Neural progenitor cell (in vitro differentiated cells): ENCODE results near the gene CP. TPM values are rescaled to one million over a fixed set of nuclear protein-coding genes. Genes with fewer than 3 reads are reported as not detected.

Experiments used
- DNase-seq: peaks from one replicate; pipeline ENCODE4 v3.0.0-alpha.2; 2016; ENCODE audit warnings: low spot score
- H2AFZ ChIP-seq: fragments of 200-600 bp; sonication (generic); replicated peaks from 2 replicates; pipeline ENCODE4 v1.6.1; 2016; ENCODE audit warnings: antibody characterized with exemption
- H3F3A ChIP-seq: fragments of 200-600 bp; sonication (generic); 2 replicates; pipeline ENCODE4 v1.6.1; 2016; ENCODE audit warnings: antibody characterized with exemption, low read depth
- H3K27ac ChIP-seq: fragments of 200-600 bp; sonication (generic); 2 replicates; pipeline ENCODE4 v1.5.1; 2016; ENCODE audit warnings: mild to moderate bottlenecking
- H3K27me3 ChIP-seq: fragments of 200-600 bp; sonication (generic); 2 replicates; pipeline ENCODE4 v1.6.1; 2016; ENCODE audit warnings: mild to moderate bottlenecking, moderate library complexity
- H3K36me3 ChIP-seq: fragments of 200-600 bp; sonication (generic); 2 replicates; pipeline ENCODE4 v1.5.1; 2016
- H3K4me1 ChIP-seq: fragments of 200-600 bp; sonication (generic); 2 replicates; pipeline ENCODE4 v1.6.1; 2016; ENCODE audit warnings: mixed run types
- H3K4me2 ChIP-seq: fragments of 200-600 bp; sonication (generic); 2 replicates; pipeline ENCODE4 v1.6.1; 2016
- H3K4me3 ChIP-seq: fragments of 200-600 bp; sonication (generic); 2 replicates; pipeline ENCODE4 v1.5.1; 2016
- H3K79me2 ChIP-seq: fragments of 200-600 bp; sonication (generic); 2 replicates; pipeline ENCODE4 v1.6.1; 2016; ENCODE audit warnings: low read depth
- H3K9ac ChIP-seq: fragments of 200-600 bp; sonication (generic); 2 replicates; pipeline ENCODE4 v1.6.1; 2016
- H3K9me3 ChIP-seq: fragments of 200-600 bp; sonication (generic); 2 replicates; pipeline ENCODE4 v1.5.1; 2016; ENCODE audit warnings: low read depth
- H4K20me1 ChIP-seq: fragments of 200-600 bp; sonication (generic); 2 replicates; pipeline ENCODE4 v1.6.1; 2016; ENCODE audit warnings: low read depth
- H3K27ac Mint-ChIP-seq: 3 replicates; pipeline ENCODE4 v1.8.0; 2021; ENCODE audit warnings: mixed read lengths
- H3K27me3 Mint-ChIP-seq: 2 replicates; pipeline ENCODE4 v1.8.0; 2022; ENCODE audit warnings: low read depth, mild to moderate bottlenecking, inconsistent platforms, moderate library complexity, mixed read lengths; ENCODE audit not compliant: insufficient read depth
- H3K36me3 Mint-ChIP-seq: 3 replicates; pipeline ENCODE4 v1.8.0; 2021; ENCODE audit warnings: mixed read lengths
- H3K4me1 Mint-ChIP-seq: 3 replicates; pipeline ENCODE4 v1.8.0; 2021; ENCODE audit warnings: mixed read lengths
- H3K4me3 Mint-ChIP-seq: 3 replicates; pipeline ENCODE4 v1.8.0; 2021; ENCODE audit warnings: mild to moderate bottlenecking, moderate library complexity, mixed read lengths
- H3K9me3 Mint-ChIP-seq: 3 replicates; pipeline ENCODE4 v1.8.0; 2020; ENCODE audit warnings: mixed read lengths
- EZH2 ChIP-seq: fragments of 200-600 bp; sonication (generic); IDR thresholded peaks from 2 replicates; pipeline ENCODE4 v1.6.1; 2017; ENCODE audit warnings: antibody characterized with exemption, mild to moderate bottlenecking, moderate library complexity
- EZH2phosphoT487 ChIP-seq: fragments of 200-600 bp; sonication (generic); IDR thresholded peaks from 2 replicates; pipeline ENCODE4 v1.6.1; 2017; ENCODE audit warnings: antibody characterized with exemption
- total RNA-seq: library from RNA; depleted of rRNA; stranded (reverse); fragments of >200 nt; gene quantifications from 2 replicates; pipeline ENCODE4 v1.2.3, GENCODE V29; 2015; ENCODE audit warnings: low replicate concordance
- TF ChIP-seq, protein P1 (sequence below): fragments of 200-600 bp; sonication (generic); IDR thresholded peaks from 2 replicates; pipeline ENCODE4 v1.5.1; 2017; ENCODE audit warnings: antibody characterized with exemption, mild to moderate bottlenecking

Gene CP
- total RNA-seq, 1 donor from 2014 or later: not detected

DNA sequence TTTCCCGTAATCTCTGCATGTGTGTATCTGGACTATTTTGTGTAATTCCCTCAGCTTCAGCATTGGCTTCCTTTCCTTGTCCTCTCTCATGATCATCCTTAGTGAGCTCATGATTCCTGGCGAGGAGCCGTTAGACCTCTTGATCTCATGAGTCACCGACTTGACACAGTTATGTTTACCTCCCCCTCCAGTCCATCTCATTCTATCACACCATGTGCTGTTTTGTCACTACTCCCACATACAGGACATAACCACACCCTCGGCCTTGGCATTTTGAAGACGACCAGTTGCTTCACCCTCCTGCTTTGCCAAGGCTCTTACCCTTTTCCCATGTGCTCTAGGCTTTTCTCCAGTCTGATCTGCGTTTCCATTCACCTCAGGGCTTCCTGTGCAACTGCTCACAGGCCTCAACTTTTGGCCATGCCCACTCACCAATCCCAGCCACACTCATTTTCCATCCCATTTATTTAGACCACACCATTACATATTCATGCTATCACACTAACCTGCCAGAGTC is 41.5 kb downstream of the CP start:
- H3K9me3 ChIP-seq: no peaks in the 10 kb centered on the region
- Mint-ChIP-seq H3K27ac (no peak overlapping the region), H3K36me3 (peaks cover 16% of the 10 kb centered on the region), H3K4me3 (no peak overlapping the region), H3K27me3 (no peaks in the 10 kb centered on the region), H3K4me1 (peaks cover 4% of the 10 kb centered on the region), H3K9me3 (peaks cover 7% of the 10 kb centered on the region)
- H3K4me1 ChIP-seq: peaks cover under 1% of the 10 kb centered on the region
- H3K4me2 ChIP-seq: no peak overlapping the region
- H3K36me3 ChIP-seq: no peaks in the 10 kb centered on the region
- H3K4me3 ChIP-seq: no peak overlapping the region
- no peaks in the 10 kb centered on the region for H3F3A ChIP-seq
- H3K27me3 ChIP-seq: no peaks in the 10 kb centered on the region
- no peak overlapping the region for H3K27ac ChIP-seq
- no peak for TF ChIP-seq EZH2
- TF ChIP-seq, protein P1, sequence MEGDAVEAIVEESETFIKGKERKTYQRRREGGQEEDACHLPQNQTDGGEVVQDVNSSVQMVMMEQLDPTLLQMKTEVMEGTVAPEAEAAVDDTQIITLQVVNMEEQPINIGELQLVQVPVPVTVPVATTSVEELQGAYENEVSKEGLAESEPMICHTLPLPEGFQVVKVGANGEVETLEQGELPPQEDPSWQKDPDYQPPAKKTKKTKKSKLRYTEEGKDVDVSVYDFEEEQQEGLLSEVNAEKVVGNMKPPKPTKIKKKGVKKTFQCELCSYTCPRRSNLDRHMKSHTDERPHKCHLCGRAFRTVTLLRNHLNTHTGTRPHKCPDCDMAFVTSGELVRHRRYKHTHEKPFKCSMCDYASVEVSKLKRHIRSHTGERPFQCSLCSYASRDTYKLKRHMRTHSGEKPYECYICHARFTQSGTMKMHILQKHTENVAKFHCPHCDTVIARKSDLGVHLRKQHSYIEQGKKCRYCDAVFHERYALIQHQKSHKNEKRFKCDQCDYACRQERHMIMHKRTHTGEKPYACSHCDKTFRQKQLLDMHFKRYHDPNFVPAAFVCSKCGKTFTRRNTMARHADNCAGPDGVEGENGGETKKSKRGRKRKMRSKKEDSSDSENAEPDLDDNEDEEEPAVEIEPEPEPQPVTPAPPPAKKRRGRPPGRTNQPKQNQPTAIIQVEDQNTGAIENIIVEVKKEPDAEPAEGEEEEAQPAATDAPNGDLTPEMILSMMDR: no peak
- no peak for TF ChIP-seq EZH2phosphoT487
- H2AFZ ChIP-seq: no peak overlapping the region
- H3K9ac ChIP-seq: no peak overlapping the region
- H3K79me2 ChIP-seq: no peaks in the 10 kb centered on the region
- DNase-seq: no peak
- H4K20me1 ChIP-seq: no peaks in the 10 kb centered on the region

DNA sequence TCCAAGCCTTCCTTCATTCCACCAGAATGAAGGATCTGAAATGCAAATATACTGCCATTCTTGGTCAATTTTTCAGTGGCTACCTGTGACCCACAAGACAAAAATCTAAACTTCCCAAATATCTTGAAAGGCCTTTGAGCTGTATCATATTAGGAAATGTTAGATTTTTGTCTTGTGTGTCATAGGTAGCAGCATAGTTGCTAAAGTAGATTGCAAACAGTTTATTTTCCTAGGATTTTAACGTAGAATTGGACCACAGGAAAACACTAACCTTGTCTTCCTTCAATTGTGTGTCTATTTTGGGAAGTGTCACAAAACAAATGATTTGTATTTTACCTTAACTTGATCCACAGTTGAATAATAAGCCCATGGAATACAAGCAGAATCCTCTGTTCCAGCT is 42.4 kb downstream of the CP start:
- no peak overlapping the region for H3K27ac ChIP-seq
- Mint-ChIP-seq H3K9me3 (peaks cover 5% of the 10 kb centered on the region), H3K27me3 (no peaks in the 10 kb centered on the region), H3K4me1 (peaks cover 6% of the 10 kb centered on the region), H3K27ac (no peak overlapping the region), H3K4me3 (no peak overlapping the region), H3K36me3 (peaks cover 21% of the 10 kb centered on the region)
- H3F3A ChIP-seq: no peaks in the 10 kb centered on the region
- no peaks in the 10 kb centered on the region for H3K36me3 ChIP-seq
- H3K9me3 ChIP-seq: no peaks in the 10 kb centered on the region
- H3K4me3 ChIP-seq: no peak overlapping the region
- DNase-seq: no peak
- H3K4me2 ChIP-seq: no peak overlapping the region
- H3K4me1 ChIP-seq: peaks cover 6% of the 10 kb centered on the region
- no peaks in the 10 kb centered on the region for H3K79me2 ChIP-seq
- TF ChIP-seq EZH2: no peak
- TF ChIP-seq EZH2phosphoT487: no peak
- TF ChIP-seq, protein P1: no peak
- no peaks in the 10 kb centered on the region for H3K27me3 ChIP-seq
- no peak overlapping the region for H2AFZ ChIP-seq
- H4K20me1 ChIP-seq: no peaks in the 10 kb centered on the region
- no peak overlapping the region for H3K9ac ChIP-seq

DNA sequence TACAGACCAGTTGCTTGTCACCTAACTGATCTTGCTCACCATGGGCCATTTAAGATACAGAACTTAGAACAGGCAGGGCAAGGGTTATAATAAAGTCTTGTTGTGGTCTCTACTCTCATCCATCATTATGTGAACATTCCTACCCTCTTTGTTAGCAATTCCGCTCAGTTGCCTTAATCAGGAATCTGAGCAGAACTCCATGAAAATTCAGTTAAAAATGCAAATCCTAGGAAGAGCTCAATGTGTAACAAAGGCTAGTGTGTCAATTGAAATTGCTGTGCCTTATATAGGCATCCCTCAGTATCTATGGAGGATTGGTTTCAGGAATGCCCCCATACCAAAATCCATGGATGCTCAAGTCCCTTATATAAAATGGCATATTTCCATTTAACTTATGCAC is 44.5 kb downstream of the CP start:
- Mint-ChIP-seq H3K27ac (no peak overlapping the region), H3K36me3 (peaks cover 34% of the 10 kb centered on the region), H3K4me1 (peaks cover 7% of the 10 kb centered on the region), H3K9me3 (peaks cover 3% of the 10 kb centered on the region), H3K4me3 (no peak overlapping the region), H3K27me3 (no peaks in the 10 kb centered on the region)
- Histone ChIP-seq H3K27me3 (no peaks in the 10 kb centered on the region), H3K9ac (no peak overlapping the region), H4K20me1 (no peaks in the 10 kb centered on the region), H2AFZ (no peak overlapping the region), H3K36me3 (peaks cover 5% of the 10 kb centered on the region), H3K4me1 (peaks cover 6% of the 10 kb centered on the region), H3K27ac (no peak overlapping the region), H3K79me2 (no peaks in the 10 kb centered on the region), H3K4me3 (no peak overlapping the region), H3K4me2 (no peak overlapping the region), H3K9me3 (no peaks in the 10 kb centered on the region), H3F3A (no peaks in the 10 kb centered on the region)
- peak; percentile 16 for DNase-seq
- no peak for TF ChIP-seq EZH2phosphoT487
- no peak for TF ChIP-seq EZH2
- TF ChIP-seq, protein P1: no peak
